IMR-90 (cell line): Measurements from ENCODE around the gene SV2C. TPM values are rescaled to one million over a fixed set of nuclear protein-coding genes. Genes with fewer than 3 reads are reported as not detected.

Experiments
- ATAC-seq: fragments of 200-7000 bp; cut with Tn5 transposase; 2 replicates; pipeline ENCODE4 v1.9.1; 2020; ENCODE audit warnings: low read depth, mild to moderate bottlenecking, moderate library complexity
- BruUV-seq: library from RNA; stranded (reverse); fragments of 400-500 nt; replicated peaks from 2 replicates; lab custom pipeline; 2021; lab: Mats Ljungman, UMichigan
- CTCF ChIA-PET: fragments of 300-600 bp; formaldehyde crosslinking; extraction: SDS; loops from one replicate; lab custom pipeline; 2021; ENCODE audit warnings: antibody characterized with exemption; lab: Yijun Ruan, JAX
- POLR2A ChIA-PET: fragments of 300-600 bp; sonication (Branson Sonifier 250); formaldehyde crosslinking; loops from one replicate; lab custom pipeline; 2022; ENCODE audit warnings: antibody characterized with exemption; ENCODE audit not compliant: unreplicated experiment; lab: Charles Lee
- DNase-seq: peaks from one replicate; pipeline ENCODE4 v3.0.0; 2013
- H2AFZ ChIP-seq: replicated peaks from 2 replicates; pipeline ENCODE3; 2013; ENCODE audit warnings: low read length, mild to moderate bottlenecking; ENCODE audit not compliant: poor library complexity
- H2AK5ac ChIP-seq: 2 replicates; pipeline ENCODE4 v1.6.1; 2013; ENCODE audit warnings: low read depth, low read length, inconsistent platforms
- H2AK9ac ChIP-seq: replicated peaks from 2 replicates; pipeline ENCODE3; 2013; ENCODE audit warnings: mild to moderate bottlenecking, low read depth, low read length, moderate library complexity; ENCODE audit not compliant: poor library complexity
- H2BK120ac ChIP-seq: 2 replicates; pipeline ENCODE4 v1.6.1; 2013; ENCODE audit warnings: low read depth, low read length, inconsistent platforms
- H2BK15ac ChIP-seq: 3 replicates; pipeline ENCODE4 v1.6.1; 2013; ENCODE audit warnings: low read depth, low read length, inconsistent platforms
- H2BK20ac ChIP-seq: 2 replicates; pipeline ENCODE4 v1.6.1; 2013; ENCODE audit warnings: low read depth, mild to moderate bottlenecking, inconsistent platforms, low read length, moderate library complexity
- H2BK5ac ChIP-seq: 2 replicates; pipeline ENCODE4 v1.6.1; 2013; ENCODE audit warnings: mild to moderate bottlenecking, low read depth, low read length, inconsistent platforms; ENCODE audit not compliant: poor library complexity, severe bottlenecking
- H3K14ac ChIP-seq: replicated peaks from 2 replicates; pipeline ENCODE4 v1.6.1; 2013; ENCODE audit warnings: low read depth, low read length, inconsistent platforms
- H3K18ac ChIP-seq: 2 replicates; pipeline ENCODE4 v1.6.1; 2013; ENCODE audit warnings: low read depth, low read length, control low read depth
- H3K23ac ChIP-seq: 2 replicates; pipeline ENCODE4 v1.6.1; 2013; ENCODE audit warnings: low read depth, low read length, inconsistent platforms
- H3K27ac ChIP-seq: 2 replicates; pipeline ENCODE4 v1.5.1; 2013; ENCODE audit warnings: mild to moderate bottlenecking, control low read depth, low read length; ENCODE audit not compliant: insufficient read depth
- H3K27me3 ChIP-seq: 2 replicates; pipeline ENCODE4 v1.6.1; 2013; ENCODE audit warnings: low read length; ENCODE audit not compliant: control insufficient read depth, insufficient read depth
- H3K36me3 ChIP-seq: 2 replicates; pipeline ENCODE4 v1.6.1; 2013; ENCODE audit warnings: low read length, mixed read lengths; ENCODE audit not compliant: control insufficient read depth, insufficient read depth
- H3K4ac ChIP-seq: 2 replicates; pipeline ENCODE4 v1.6.1; 2013; ENCODE audit warnings: low read depth, low read length, inconsistent platforms
- H3K4me1 ChIP-seq: 2 replicates; pipeline ENCODE4 v1.6.1; 2013; ENCODE audit warnings: low read length, mixed read lengths; ENCODE audit not compliant: control insufficient read depth, insufficient read depth
- H3K4me2 ChIP-seq: 2 replicates; pipeline ENCODE4 v1.6.1; 2013; ENCODE audit warnings: low read depth, mild to moderate bottlenecking, control low read depth, low read length, moderate library complexity
- H3K4me3 ChIP-seq: 2 replicates; pipeline ENCODE4 v1.5.1; 2013; ENCODE audit warnings: low read depth, mild to moderate bottlenecking, control low read depth, low read length, moderate library complexity; ENCODE audit not compliant: insufficient read depth
- H3K56ac ChIP-seq: 2 replicates; pipeline ENCODE4 v1.6.1; 2013; ENCODE audit warnings: low read length, inconsistent platforms; ENCODE audit not compliant: insufficient read depth; ENCODE audit errors: extremely low read depth
- H3K79me1 ChIP-seq, 2 experiments: 2 replicates each; pipeline ENCODE4 v1.6.1; 2013; ENCODE audit warnings: low read length in 2 of 2, inconsistent platforms in 1 of 2, low read depth in 1 of 2
- H3K9ac ChIP-seq: 2 replicates; pipeline ENCODE4 v1.6.1; 2013; ENCODE audit warnings: low read depth, low read length, control low read depth
- H3K9me1 ChIP-seq: 2 replicates; pipeline ENCODE4 v1.6.1; 2013; ENCODE audit warnings: low read length, inconsistent platforms; ENCODE audit not compliant: insufficient read depth
- H3K9me3 ChIP-seq: 2 replicates; pipeline ENCODE4 v1.6.1; 2013; ENCODE audit warnings: low read length; ENCODE audit not compliant: control insufficient read depth, insufficient read depth
- H4K20me1 ChIP-seq: 2 replicates; pipeline ENCODE4 v1.6.1; 2013; ENCODE audit warnings: low read length, inconsistent platforms; ENCODE audit not compliant: insufficient read depth
- H4K5ac ChIP-seq: 2 replicates; pipeline ENCODE4 v1.6.1; 2013; ENCODE audit warnings: mild to moderate bottlenecking, low read depth, low read length, control low read depth
- H4K8ac ChIP-seq, 2 experiments: 2 replicates each; pipeline ENCODE4 v1.6.1; 2013; ENCODE audit warnings: low read depth in 2 of 2, low read length in 2 of 2, control low read depth in 1 of 2, inconsistent platforms in 1 of 2
- H4K91ac ChIP-seq: 2 replicates; pipeline ENCODE4 v1.6.1; 2013; ENCODE audit warnings: low read depth, low read length, inconsistent platforms; ENCODE audit not compliant: insufficient read depth
- BHLHE40 ChIP-seq: fragments of 150-350 bp; IDR thresholded peaks from 2 replicates; pipeline ENCODE4 v1.6.1; 2016; ENCODE audit warnings: mild to moderate bottlenecking, low read depth, low read length
- MXI1 ChIP-seq: IDR thresholded peaks from 2 replicates; pipeline ENCODE4 v1.6.1; 2012; ENCODE audit warnings: low read depth, mild to moderate bottlenecking, low read length, moderate library complexity, borderline replicate concordance
- NFE2L2 ChIP-seq: fragments of 150-350 bp; IDR thresholded peaks from 2 replicates; pipeline ENCODE4 v1.6.1; 2016; ENCODE audit warnings: low read depth, mild to moderate bottlenecking, low read length
- POLR2A ChIP-seq: IDR thresholded peaks from 2 replicates; pipeline ENCODE4 v1.6.1; 2012; ENCODE audit warnings: mild to moderate bottlenecking, low read depth, low read length
- WGBS, 2 experiments: methylation state at CpG; one replicate each; pipeline versions ENCODE4 v1.1.5 to v1.1.7; 2013; ENCODE audit warnings: missing lambda C conversion rate in 2 of 2; ENCODE audit not compliant: insufficient read length in 1 of 2; ENCODE audit errors: extremely low coverage in 2 of 2; 5-methylcytosine and 5-hydroxymethylcytosine counted together
- dilution Hi-C: fragments of 300-500 bp; cut with HindIII; formaldehyde crosslinking; loops from one replicate; pipeline ENCODE4 v1.14.3; 2018; ENCODE audit warnings: low sequenced_read_pairs; ENCODE audit not compliant: unreplicated experiment
- in situ Hi-C: fragments of 300-500 bp; cut with MboI; formaldehyde crosslinking; loops from 3 replicates; pipeline ENCODE4 v1.14.3; 2019; ENCODE audit warnings: low sequenced_read_pairs, inconsistent platforms, mixed read lengths
- intact Hi-C: fragments of 100-400 bp; cut with micrococcal nuclease; formaldehyde crosslinking; loops from 2 replicates; pipeline ENCODE4 v1.10.0; 2022
- polyA plus RNA-seq, 3 experiments: library from polyadenylated mRNA; depleted of rRNA; stranded (reverse); fragments of >200 nt; gene quantifications; 2 replicates each; pipeline ENCODE4 v1.2.3, GENCODE V29; 2012; ENCODE audit warnings: low replicate concordance in 1 of 3
- total RNA-seq: library from RNA; depleted of rRNA; stranded (reverse); fragments of >200 nt; gene quantifications from 2 replicates; pipeline ENCODE4 v1.2.3, GENCODE V29; 2012

The SV2C gene
- total and polyA plus RNA-seq, 2 of the 4 experiments (the other 2 are of a cell fraction) = not detected

- no peaks in the 10 kb centered on the region for H3K9me1 ChIP-seq
- no peak overlapping the region for H4K8ac ChIP-seq
- H3K4me1 ChIP-seq = no peaks in the 10 kb centered on the region
Observed at GRCh38 chr5:76137887-76138542, 54.8 kb downstream of the SV2C start.

More at GRCh38 chr5:76137887-76138542, 54.8 kb downstream of the SV2C start:
- Histone ChIP-seq H4K5ac (no peak overlapping the region), H2BK5ac (no peak overlapping the region), H2BK15ac (no peak overlapping the region), H3K9me3 (no peaks in the 10 kb centered on the region), H2BK20ac (no peak overlapping the region), H3K4ac (no peak overlapping the region), H3K23ac (no peak overlapping the region), H2AFZ (no peak overlapping the region), H4K91ac (no peak overlapping the region), H2BK120ac (no peak overlapping the region), H3K27me3 (no peaks in the 10 kb centered on the region), H3K36me3 (no peaks in the 10 kb centered on the region), H3K4me3 (no peak overlapping the region), H3K9ac (no peak overlapping the region), H3K56ac (no peak overlapping the region), H3K4me2 (no peak overlapping the region), H3K18ac (no peak overlapping the region), H3K14ac (no peak overlapping the region), H4K20me1 (no peaks in the 10 kb centered on the region), H3K79me1 (no peaks in the 10 kb centered on the region), H2AK9ac (no peak overlapping the region), H2AK5ac (no peak overlapping the region), H3K27ac (no peak overlapping the region)
- TF ChIP-seq BHLHE40 (no peak), NFE2L2 (no peak), MXI1 (no peak), POLR2A (no peak)
- BruUV-seq = no TSS peak
- DNase-seq = no peak
- dilution Hi-C loops (no loop called here), intact Hi-C loops (no loop called here), in situ Hi-C loops (no loop called here)
- ChIA-PET POLR2A (no interaction called here), CTCF (interaction anchor here (0.8 kb wide), 1 partner anchor 13 kb away, joined by 3 read pairs; no protein-coding TSS in a partner anchor)
- WGBS, 2 experiments = no CpG with 5 or more reads among the region's 3 CpGs
- no peak for ATAC-seq
